Prostate gland (tissue), 2 donors: ENCODE measurements around the gene CACNA1A. TPM values are rescaled to one million over a fixed set of nuclear protein-coding genes. Genes with fewer than 3 reads are reported as not detected.
"Not testable (repeated sequence)": the region's sequence is repeated elsewhere in the genome, so short reads cannot be mapped to it uniquely, and the experiment has no call there.

Source experiments
- DNase-seq: peaks from one replicate; pipeline ENCODE4 v3.0.0-alpha.2; 2019; ENCODE audit warnings: low spot score
- H3K27ac ChIP-seq, 2 donors: fragments of 200-600 bp; sonication (generic); 2 replicates each; pipeline ENCODE4 v1.5.1; 2017 to 2019
- H3K27me3 ChIP-seq: fragments of 200-600 bp; sonication (generic); replicated peaks from 2 replicates; pipeline ENCODE4 v1.5.1; 2019; ENCODE audit not compliant: insufficient read depth
- H3K36me3 ChIP-seq, 2 donors: fragments of 200-600 bp; sonication (generic); 1 replicate in 1 of 2; 2 replicates in 1 of 2; pipeline versions ENCODE4 v1.5.1 to v1.8.1; 2017 to 2019
- H3K4me1 ChIP-seq: fragments of 200-600 bp; sonication (generic); replicated peaks from 2 replicates; pipeline ENCODE4 v1.5.1; 2019
- H3K4me3 ChIP-seq, 2 donors: fragments of 200-600 bp; sonication (generic); 2 replicates each; pipeline ENCODE4 v1.5.1; 2017 to 2019
- H3K9me3 ChIP-seq: fragments of 200-600 bp; sonication (generic); 2 replicates; pipeline ENCODE4 v1.5.1; 2017
- CTCF ChIP-seq, 4 experiments: fragments of 200-600 bp in 2 of 4; fragments of 450-650 bp in 2 of 4; sonication (generic) in 2 of 4; IDR thresholded peaks; 1 replicate in 3 of 4; 2 replicates in 1 of 4; pipeline ENCODE4 v1.5.1; 2016 to 2019; ENCODE audit warnings: antibody characterized with exemption in 4 of 4, mild to moderate bottlenecking in 2 of 4, moderate library complexity in 2 of 4
- POLR2A ChIP-seq: fragments of 450-650 bp; IDR thresholded peaks from one replicate; pipeline ENCODE4 v1.6.1; 2016; ENCODE audit warnings: antibody characterized with exemption, mild to moderate bottlenecking
- POLR2AphosphoS5 ChIP-seq: sonication (generic); formaldehyde crosslinking; IDR thresholded peaks from one replicate; pipeline ENCODE4 v1.6.1; 2017; ENCODE audit warnings: antibody characterized with exemption
- WGBS: methylation state at CpG from one replicate; pipeline ENCODE4 v1.1.5; 2018; 5-methylcytosine and 5-hydroxymethylcytosine counted together
- intact Hi-C: fragments of 100-400 bp; cut with DNase I; formaldehyde crosslinking; loops from one replicate; pipeline ENCODE4 v1.14.2; 2022
- total RNA-seq, 2 donors: library from RNA; depleted of rRNA; stranded (reverse); fragments of >200 nt; gene quantifications; one replicate each; pipeline ENCODE4 v1.1.0, GENCODE V29; 2016

The CACNA1A gene
- total RNA-seq, 2 donors from 2014 or later = 0.46 to 12.4 TPM

- no peaks in the 10 kb centered on the region for H3K9me3 ChIP-seq
- TF ChIP-seq CTCF (IDR thresholded peaks at IDR 0.05) (no peak), POLR2AphosphoS5 (no peak), POLR2A (no peak)
- H3K27ac ChIP-seq = no peak overlapping the region
- no peaks in the 10 kb centered on the region for H3K36me3 ChIP-seq
- WGBS = 90% methylated on average over 5 of the region's 5 CpGs
- H3K27me3 ChIP-seq = no peaks in the 10 kb centered on the region
- DNase-seq = no peak
- no peak overlapping the region for H3K4me3 ChIP-seq
- no peaks in the 10 kb centered on the region for H3K4me1 ChIP-seq
- intact Hi-C loops = no loop called here
Observed at GRCh38 chr19:13206587-13206986, 299.7 kb downstream of the CACNA1A start.

- H3K4me1 ChIP-seq, intact Hi-C loops, DNase-seq, H3K9me3 ChIP-seq, H3K4me3 ChIP-seq, H3K27ac ChIP-seq, H3K27me3 ChIP-seq, H3K36me3 ChIP-seq: not testable (repeated sequence)
- WGBS = 96% methylated on average over 7 of the region's 7 CpGs
Observed at GRCh38 chr19:13202112-13202511, 304.2 kb downstream of the CACNA1A start.

GRCh38 chr19:13198634-13199033 is 307.6 kb downstream of the CACNA1A start:
- TF ChIP-seq CTCF (IDR thresholded peaks at IDR 0.05) (no peak), POLR2AphosphoS5 (no peak), POLR2A (no peak)
- intact Hi-C loops = no loop called here
- no peaks in the 10 kb centered on the region for H3K27me3 ChIP-seq

GRCh38 chr19:13195678-13196077 is 310.6 kb downstream of the CACNA1A start:
- DNase-seq = no peak
- 65% methylated on average over 11 of the region's 11 CpGs for WGBS
- intact Hi-C loops = no loop called here
- H3K36me3 ChIP-seq = no peaks in the 10 kb centered on the region
- H3K9me3 ChIP-seq = no peaks in the 10 kb centered on the region
- no peaks in the 10 kb centered on the region for H3K27me3 ChIP-seq
- TF ChIP-seq CTCF (IDR thresholded peaks at IDR 0.05) (no peak), POLR2AphosphoS5 (no peak), POLR2A (no peak)
- H3K4me3 ChIP-seq = no peak overlapping the region
- no peak overlapping the region for H3K27ac ChIP-seq
- H3K4me1 ChIP-seq = no peaks in the 10 kb centered on the region

More at GRCh38 chr19:13198634-13199033, 307.6 kb downstream of the CACNA1A start:
- DNase-seq = no peak
- Histone ChIP-seq H3K36me3 (no peaks in the 10 kb centered on the region), H3K4me1 (no peaks in the 10 kb centered on the region), H3K9me3 (no peaks in the 10 kb centered on the region), H3K4me3 (no peak overlapping the region), H3K27ac (no peak overlapping the region)
- 81% methylated on average over 18 of the region's 18 CpGs for WGBS

GRCh38 chr19:13190781-13191540 is 315.3 kb downstream of the CACNA1A start:
- TF ChIP-seq POLR2AphosphoS5 = no peak
- no peak for TF ChIP-seq POLR2A
- no peak for TF ChIP-seq CTCF (IDR thresholded peaks at IDR 0.05)
- Histone ChIP-seq H3K4me1 (no peaks in the 10 kb centered on the region), H3K9me3 (no peaks in the 10 kb centered on the region), H3K27me3 (no peaks in the 10 kb centered on the region), H3K27ac (no peak overlapping the region), H3K36me3 (no peaks in the 10 kb centered on the region), H3K4me3 (no peak overlapping the region)
- DNase-seq = no peak
- intact Hi-C loops = no loop called here
- 80% methylated on average over 19 of the region's 19 CpGs for WGBS
